K562 (cell line): ENCODE results near the gene RNH1. TPM values are rescaled to one million over a fixed set of nuclear protein-coding genes. Genes with fewer than 3 reads are reported as not detected.

ENCODE experiments used
- ATAC-seq: fragments of 200-7000 bp; cut with Tn5 transposase; 3 replicates; pipeline ENCODE4 v1.9.1; 2020; ENCODE audit warnings: moderate library complexity
- BruUV-seq: library from RNA; stranded (reverse); fragments of 400-500 nt; replicated peaks from 2 replicates; lab custom pipeline; 2021; lab: Mats Ljungman, UMichigan
- CTCF ChIA-PET: fragments of 300-600 bp; formaldehyde crosslinking; extraction: SDS; loops from one replicate; lab custom pipeline; 2021; ENCODE audit warnings: low intra/inter-chr PET ratio; lab: Yijun Ruan, JAX
- POLR2A ChIA-PET: fragments of 300-600, 350-650 bp; sonication (Branson Sonifier 250); formaldehyde crosslinking; extraction: SDS; loops from one replicate; lab custom pipeline; 2021; ENCODE audit warnings: antibody characterized with exemption, inconsistent platforms; lab: Yijun Ruan, JAX
- DNase-seq, 4 experiments: peaks; one replicate each; pipeline versions ENCODE4 v3.0.0 to v3.0.0-alpha.2; 2011 to 2018; ENCODE audit warnings: low spot score in 3 of 4, mixed read lengths in 3 of 4; ENCODE audit errors: extremely low read depth in 1 of 4
- FAIRE-seq: peaks from 2 replicates; lab custom pipeline; 2011; peaks lifted over from hg19 to GRCh38; lab: Jason Lieb, UNC
- H2AFZ ChIP-seq: 2 replicates; pipeline ENCODE4 v1.6.0; 2011; ENCODE audit warnings: low read depth, low read length, control low read depth, inconsistent platforms
- H3K27ac ChIP-seq: fragments of 200-600 bp; 3 replicates; pipeline ENCODE4 v1.8.0; 2011; ENCODE audit warnings: low read depth, mild to moderate bottlenecking, control low read depth, inconsistent platforms, low read length, moderate library complexity, mixed read lengths; ENCODE audit errors: extremely low read depth
- H3K27me3 ChIP-seq, 2 experiments: fragments of 300-600 bp in 1 of 2; 2 replicates in 1 of 2; 3 replicates in 1 of 2; pipeline versions ENCODE4 v1.6.0 to v1.8.0; 2011; ENCODE audit warnings: inconsistent platforms in 2 of 2, low read length in 2 of 2, mild to moderate bottlenecking in 1 of 2, mixed read lengths in 1 of 2, moderate library complexity in 1 of 2; ENCODE audit not compliant: control insufficient read depth in 2 of 2, insufficient read depth in 2 of 2
- H3K36me3 ChIP-seq: fragments of 300-600 bp; 3 replicates; pipeline ENCODE4 v1.8.0; 2011; ENCODE audit warnings: mild to moderate bottlenecking, low read length, inconsistent platforms; ENCODE audit not compliant: control insufficient read depth, insufficient read depth
- H3K4me1 ChIP-seq, 2 experiments: fragments of 200-600 bp in 1 of 2; replicated peaks in 1 of 2; 2 replicates in 1 of 2; 3 replicates in 1 of 2; pipeline versions ENCODE4 v1.5.1 to v1.8.0; 2011; ENCODE audit warnings: inconsistent platforms in 2 of 2, low read length in 2 of 2, mild to moderate bottlenecking in 1 of 2, mixed read lengths in 1 of 2, moderate library complexity in 1 of 2; ENCODE audit not compliant: control insufficient read depth in 2 of 2, insufficient read depth in 2 of 2
- H3K4me2 ChIP-seq: 2 replicates; pipeline ENCODE4 v1.6.1; 2011; ENCODE audit warnings: low read length, control low read depth, inconsistent platforms, mixed read lengths; ENCODE audit not compliant: insufficient read depth
- H3K4me3 ChIP-seq: fragments of 200-600 bp; sonication (generic), shearing (Covaris generic); 2 replicates; pipeline ENCODE4 v1.5.1; 2016; ENCODE audit warnings: control low read depth, inconsistent platforms
- H3K79me2 ChIP-seq: fragments of 200-600 bp; 3 replicates; pipeline ENCODE4 v1.8.0; 2011; ENCODE audit warnings: low read length, inconsistent platforms; ENCODE audit not compliant: control insufficient read depth, insufficient read depth
- H3K9ac ChIP-seq, 2 experiments: 2 replicates each; pipeline versions ENCODE4 v1.6.0 to v1.6.1; 2011; ENCODE audit warnings: low read depth in 2 of 2, low read length in 2 of 2, control low read depth in 1 of 2, inconsistent platforms in 1 of 2, mild to moderate bottlenecking in 1 of 2, mixed read lengths in 1 of 2; ENCODE audit not compliant: insufficient read depth in 1 of 2
- H3K9me1 ChIP-seq: one replicate; pipeline ENCODE4 v1.6.0; 2011; ENCODE audit warnings: inconsistent platforms, mild to moderate bottlenecking, low read length, moderate library complexity; ENCODE audit not compliant: control insufficient read depth, insufficient read depth
- H3K9me3 ChIP-seq: replicated peaks from 2 replicates; pipeline ENCODE4 v1.5.1; 2011; ENCODE audit warnings: low read depth, low read length, inconsistent platforms; ENCODE audit not compliant: control insufficient read depth, insufficient read depth
- H4K20me1 ChIP-seq: replicated peaks from 2 replicates; pipeline ENCODE4 v1.6.1; 2011; ENCODE audit warnings: low read length, inconsistent platforms, mixed read lengths; ENCODE audit not compliant: control insufficient read depth, insufficient read depth
- MLLT1 ChIP-seq, 2 experiments: fragments of 450-650 bp; IDR thresholded peaks; 2 replicates each; pipeline ENCODE4 v1.6.1; 2016
- MYNN ChIP-seq, 2 experiments: sonication (generic); formaldehyde crosslinking in 1 of 2; IDR thresholded peaks; 2 replicates each; pipeline versions ENCODE4 v1.5.0 to v1.6.1; 2016 to 2020; ENCODE audit warnings: antibody characterized with exemption in 1 of 2, missing genetic modification reagents in 1 of 2
- SIN3A ChIP-seq, 2 experiments: fragments of 150-350 bp in 1 of 2; IDR thresholded peaks; 2 replicates each; pipeline ENCODE4 v1.6.1; 2011 to 2016; ENCODE audit warnings: borderline replicate concordance in 2 of 2, low read depth in 2 of 2, low read length in 2 of 2, mild to moderate bottlenecking in 2 of 2, moderate library complexity in 2 of 2; ENCODE audit not compliant: control insufficient read depth in 1 of 2
- SIRT6 ChIP-seq: IDR thresholded peaks from one replicate; pipeline ENCODE4 v1.6.1; 2012; ENCODE audit warnings: low read depth, mild to moderate bottlenecking, control low read depth, inconsistent platforms, low read length, moderate library complexity
- TFAP4 ChIP-seq: sonication (generic); formaldehyde crosslinking; IDR thresholded peaks from 2 replicates; pipeline ENCODE4 v1.8.0; 2022; ENCODE audit warnings: missing genetic modification reagents, mild to moderate bottlenecking, moderate library complexity, borderline replicate concordance
- ZHX1 ChIP-seq: fragments of 150-350 bp; conservative IDR thresholded peaks from 2 replicates; pipeline ENCODE4 v1.6.1; 2014; ENCODE audit warnings: low read length
- ZNF639 ChIP-seq, 2 experiments: fragments of 200-800 bp in 1 of 2; sonication (Bioruptor generic) in 1 of 2; sonication (generic) in 1 of 2; formaldehyde crosslinking in 1 of 2; IDR thresholded peaks in 1 of 2; conservative IDR thresholded peaks in 1 of 2; 2 replicates each; pipeline versions ENCODE4 v1.5.0 to v1.6.1; 2016 to 2020; ENCODE audit warnings: missing compliant biosample characterization in 1 of 2, missing genetic modification characterization in 1 of 2, missing genetic modification reagents in 1 of 2
- WGBS: fragments of 100-300 bp; shearing (Covaris generic); methylation state at CpG from one replicate; pipeline ENCODE4 v1.1.6; 2016; ENCODE audit warnings: low coverage, mixed read lengths; ENCODE audit not compliant: insufficient coverage; ENCODE audit errors: missing lambda C conversion rate; 5-methylcytosine and 5-hydroxymethylcytosine counted together
- in situ Hi-C: fragments of 300-500 bp; cut with MboI; formaldehyde crosslinking; loops from 4 replicates; pipeline ENCODE4 v1.15.0; 2018; ENCODE audit warnings: inconsistent platforms, mixed read lengths
- intact Hi-C: fragments of 100-400 bp; cut with micrococcal nuclease; formaldehyde crosslinking; loops from 2 replicates; pipeline ENCODE4 v1.14.2; 2022
- polyA plus RNA-seq, 8 experiments: library from polyadenylated mRNA; depleted of rRNA in 4 of 8; stranded (reverse) in 5 of 8; unstranded in 3 of 8; fragments of >200 nt; fragmentation: Nextera tagmentation in 2 of 8; fragmentation: Illumina TruSeq in 1 of 8; extraction: Ambion mirVana in 2 of 8; extraction: Trizol in 1 of 8; gene quantifications; 2 replicates each; pipeline versions ENCODE4 v1.2.1 to v1.2.3, GENCODE V29; 2011 to 2014; ENCODE audit warnings: inconsistent platforms in 1 of 8, missing spikeins in 1 of 8
- total RNA-seq, 7 experiments: library from RNA; depleted of rRNA in 6 of 7; stranded (reverse); fragments of >200 nt in 6 of 7; fragmentation: Illumina TruSeq in 2 of 7; extraction: Trizol in 2 of 7; gene quantifications; 2 replicates each; pipeline versions ENCODE4 v1.2.1 to v1.2.3, GENCODE V29; 2011 to 2021; ENCODE audit warnings: low replicate concordance in 1 of 7

The RNH1 gene
- total and polyA plus RNA-seq, 9 of the 15 experiments (the other 6 are each of a cell fraction or from before 2014, with no cell fraction given), result 2.5 to 160 (median 44.3) TPM

- in situ Hi-C loops, result no loop called here
- TF ChIP-seq SIN3A (IDR thresholded peaks at IDR 0.05; ENCODE audit: borderline replicate concordance in 2 of 2, control insufficient read depth in 1 of 2, low read depth in 2 of 2, low read length in 2 of 2) (peak in 1 of 2 experiments; percentile 74; a peak in 1 of 4 replicates), MYNN (IDR thresholded peaks at IDR 0.05) (peak; percentile 54; the same call in 1 of the 2 replicates), MYNN (CRISPR knock-in tag; IDR thresholded peaks at IDR 0.05) (no peak), ZHX1 (0 out of 2 replicates have a peak, but pooled peaks have one; percentile 34), ZNF639 (CRISPR knock-in tag; conservative IDR thresholded peaks at IDR 0.05 in 1 of 2, IDR thresholded peaks at IDR 0.05 in 1 of 2) (no peak), SIRT6 (no peak), MLLT1 (IDR thresholded peaks at IDR 0.05) (peak in 1 of 2 experiments; percentile 47; a peak in 1 of 4 replicates), TFAP4 (CRISPR knock-in tag) (peak; percentile 63; the same call in 1 of the 2 replicates)
Measured at GRCh38 chr11:536841-537621, 30.0 kb upstream of the RNH1 start, which contains the start of gene LRRC56. TSS of gene LRRC56 (plus strand) at chr11:537527. CDS start at chr11:540685, 3,158 bp downstream.

More at GRCh38 chr11:536841-537621, 30.0 kb upstream of the RNH1 start, which contains the start of gene LRRC56:
- ChIA-PET POLR2A (interaction anchor here (0.5 to 1.2 kb wide), 3 partner anchors 18 to 32 kb away, joined by 4 to 5 read pairs (median 4); no protein-coding TSS in a partner anchor), CTCF (no interaction called here)
- Histone ChIP-seq H3K4me1 (peaks cover 22 to 84% of the 10 kb centered on the region in 2 experiments), H3K9ac (peak within 1 kb of the TSS; percentile 48 to 82; a peak in 3 of 4 replicates), H4K20me1 (0 out of 2 replicates have a peak, but pooled peaks cover 4% of the 10 kb centered on the region), H3K4me2 (peak within 1 kb of the TSS; percentile 68), H3K79me2 (peaks cover 17% of the 10 kb centered on the region), H3K9me1 (peaks cover 3% of the 10 kb centered on the region), H3K36me3 (peaks cover 23% of the 10 kb centered on the region; the same call in 1 of the 3 replicates), H2AFZ (peak within 1 kb of the TSS; percentile 87), H3K27ac (peak within 1 kb of the TSS; percentile 70), H3K9me3 (no peaks in the 10 kb centered on the region), H3K27me3 (no peaks in the 10 kb centered on the region), H3K4me3 (peak within 1 kb of the TSS; percentile 78)
- ATAC-seq (peak; percentile 84), FAIRE-seq (peak; percentile 92), DNase-seq (peak; percentile 92 to 95 (median 94))
- WGBS, result 16% methylated on average over 36 of the region's 93 CpGs
- BruUV-seq, result no TSS peak
- intact Hi-C loops, result no loop called here
